ENCODE data around the gene EIF4E3.

GRCh38 chr3:71629289-71629688 is 95.9 kb downstream of the EIF4E3 start:
- TF ChIP-seq, protein P1, sequence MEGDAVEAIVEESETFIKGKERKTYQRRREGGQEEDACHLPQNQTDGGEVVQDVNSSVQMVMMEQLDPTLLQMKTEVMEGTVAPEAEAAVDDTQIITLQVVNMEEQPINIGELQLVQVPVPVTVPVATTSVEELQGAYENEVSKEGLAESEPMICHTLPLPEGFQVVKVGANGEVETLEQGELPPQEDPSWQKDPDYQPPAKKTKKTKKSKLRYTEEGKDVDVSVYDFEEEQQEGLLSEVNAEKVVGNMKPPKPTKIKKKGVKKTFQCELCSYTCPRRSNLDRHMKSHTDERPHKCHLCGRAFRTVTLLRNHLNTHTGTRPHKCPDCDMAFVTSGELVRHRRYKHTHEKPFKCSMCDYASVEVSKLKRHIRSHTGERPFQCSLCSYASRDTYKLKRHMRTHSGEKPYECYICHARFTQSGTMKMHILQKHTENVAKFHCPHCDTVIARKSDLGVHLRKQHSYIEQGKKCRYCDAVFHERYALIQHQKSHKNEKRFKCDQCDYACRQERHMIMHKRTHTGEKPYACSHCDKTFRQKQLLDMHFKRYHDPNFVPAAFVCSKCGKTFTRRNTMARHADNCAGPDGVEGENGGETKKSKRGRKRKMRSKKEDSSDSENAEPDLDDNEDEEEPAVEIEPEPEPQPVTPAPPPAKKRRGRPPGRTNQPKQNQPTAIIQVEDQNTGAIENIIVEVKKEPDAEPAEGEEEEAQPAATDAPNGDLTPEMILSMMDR (IDR thresholded peaks at IDR 0.05) = no peak
- TF ChIP-seq POLR2A (IDR thresholded peaks at IDR 0.05) = no peak
